ENCODE results near the gene INF2. TPM values are rescaled to one million over a fixed set of nuclear protein-coding genes. Genes with fewer than 3 reads are reported as not detected.
A peak's percentile ranks its signal among the peaks of the same experiment; 100 is the strongest.
"Not testable (repeated sequence)": the region's sequence is repeated elsewhere in the genome, so short reads cannot be mapped to it uniquely, and the experiment has no call there.

The INF2 gene
- total RNA-seq, 3 donors from 2014 or later (not counting 1 experiment from before 2014, with no cell fraction given): 12.7 to 21.9 (median 15.3) TPM

DNA sequence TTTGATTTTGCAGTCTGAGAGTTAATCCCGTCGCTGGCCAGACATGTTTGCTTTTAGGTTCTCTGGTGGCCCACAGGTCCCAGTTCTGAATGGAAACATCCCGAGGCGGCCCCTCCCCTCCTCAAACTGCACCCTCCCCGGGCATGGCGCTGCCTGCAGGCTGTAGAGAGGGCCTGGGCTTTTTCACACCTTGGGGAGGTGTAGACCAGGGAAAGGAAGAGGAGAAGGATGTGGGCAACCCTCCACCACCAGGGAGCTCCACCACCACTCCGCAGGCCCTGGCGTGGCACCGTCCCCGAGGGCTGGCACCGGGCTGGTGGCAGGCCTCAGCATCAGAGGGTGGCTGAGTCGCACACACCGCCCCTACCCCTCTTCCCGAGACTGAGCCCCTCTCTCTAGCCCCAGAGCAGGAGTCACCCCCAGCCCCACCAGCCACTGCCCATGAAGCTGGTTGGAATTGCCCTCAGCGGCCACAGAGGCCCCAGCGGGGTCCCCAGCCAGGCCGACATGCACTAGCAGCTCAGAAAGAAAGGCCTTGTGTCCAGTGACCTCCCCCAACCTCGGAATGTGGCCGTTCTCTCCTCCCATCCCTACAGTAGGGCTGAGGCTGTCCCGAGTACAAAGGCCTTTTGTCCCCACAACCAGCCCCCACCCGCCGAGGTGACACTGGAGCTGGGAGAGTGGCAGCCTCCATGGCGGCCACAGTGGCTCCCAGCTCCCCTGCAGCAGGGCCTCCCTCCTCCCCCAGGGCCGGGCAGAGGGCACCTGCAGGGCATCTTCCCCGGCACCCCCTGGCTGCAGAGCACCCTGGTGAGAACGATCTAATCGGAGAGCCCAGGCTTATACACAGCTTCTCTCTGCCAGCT, 23.5 kb upstream of the INF2 start:
- Mint-ChIP-seq H3K4me3 (peak overlapping the region; percentile 21), H3K27me3 (ENCODE audit: low read depth in 2 of 2) (peaks cover 35% of the 10 kb centered on the region in 2 donors), H3K36me3 (no peaks in the 10 kb centered on the region), H3K27ac (no peak overlapping the region), H3K4me1 (peaks cover 17 to 30% of the 10 kb centered on the region in 2 donors), H3K9me3 (no peaks in the 10 kb centered on the region)
- H3K27me3 ChIP-seq (ENCODE audit: control insufficient read depth, insufficient read depth, low read length): peaks cover 26% of the 10 kb centered on the region
- H3K4me3 ChIP-seq (ENCODE audit: low read length): no peak overlapping the region
- no peaks in the 10 kb centered on the region for H3K36me3 ChIP-seq (ENCODE audit: control insufficient read depth, insufficient read depth, low read length)
- TF ChIP-seq, protein P1, sequence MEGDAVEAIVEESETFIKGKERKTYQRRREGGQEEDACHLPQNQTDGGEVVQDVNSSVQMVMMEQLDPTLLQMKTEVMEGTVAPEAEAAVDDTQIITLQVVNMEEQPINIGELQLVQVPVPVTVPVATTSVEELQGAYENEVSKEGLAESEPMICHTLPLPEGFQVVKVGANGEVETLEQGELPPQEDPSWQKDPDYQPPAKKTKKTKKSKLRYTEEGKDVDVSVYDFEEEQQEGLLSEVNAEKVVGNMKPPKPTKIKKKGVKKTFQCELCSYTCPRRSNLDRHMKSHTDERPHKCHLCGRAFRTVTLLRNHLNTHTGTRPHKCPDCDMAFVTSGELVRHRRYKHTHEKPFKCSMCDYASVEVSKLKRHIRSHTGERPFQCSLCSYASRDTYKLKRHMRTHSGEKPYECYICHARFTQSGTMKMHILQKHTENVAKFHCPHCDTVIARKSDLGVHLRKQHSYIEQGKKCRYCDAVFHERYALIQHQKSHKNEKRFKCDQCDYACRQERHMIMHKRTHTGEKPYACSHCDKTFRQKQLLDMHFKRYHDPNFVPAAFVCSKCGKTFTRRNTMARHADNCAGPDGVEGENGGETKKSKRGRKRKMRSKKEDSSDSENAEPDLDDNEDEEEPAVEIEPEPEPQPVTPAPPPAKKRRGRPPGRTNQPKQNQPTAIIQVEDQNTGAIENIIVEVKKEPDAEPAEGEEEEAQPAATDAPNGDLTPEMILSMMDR (IDR thresholded peaks at IDR 0.05): no peak
- intact Hi-C loops (cut with micrococcal nuclease): no loop called here
- H3K9me3 ChIP-seq (ENCODE audit: control insufficient read depth, insufficient read depth, low read length): no peaks in the 10 kb centered on the region
- ATAC-seq (peak; percentile 71 to 96 (median 87)), DNase-seq (peak in 1 of 2 donors; percentile 71)
- 46% methylated on average over 24 of the region's 27 CpGs for WGBS (ENCODE audit: insufficient coverage)
- peaks cover 19% of the 10 kb centered on the region for H3K4me1 ChIP-seq (ENCODE audit: control insufficient read depth, insufficient read depth, low read length)
- H3K27ac ChIP-seq (ENCODE audit: low read length): no peak overlapping the region

DNA sequence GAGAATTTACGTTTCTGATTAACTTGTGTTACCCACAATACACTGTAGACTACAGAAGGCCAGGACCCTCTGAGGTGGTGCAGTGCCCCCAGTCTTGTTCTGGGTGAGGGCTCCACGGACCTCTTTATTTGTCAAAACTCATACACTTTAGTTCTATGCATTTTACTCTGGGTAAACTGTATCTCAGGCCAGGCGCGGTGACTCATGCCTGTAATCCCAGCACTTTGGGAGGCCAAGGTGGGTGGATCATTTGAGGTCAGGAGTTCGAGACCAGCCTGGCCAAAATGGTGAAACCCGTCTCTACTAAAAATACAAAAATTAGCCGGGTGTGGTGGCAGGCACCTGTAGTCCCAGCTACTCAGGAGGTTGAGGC, 22.9 kb upstream of the INF2 start:
- H3K9me3 ChIP-seq (ENCODE audit: control insufficient read depth, insufficient read depth, low read length); H3K4me3 ChIP-seq (ENCODE audit: low read length); intact Hi-C loops (cut with micrococcal nuclease); H3K9me3 Mint-ChIP-seq; H3K36me3 Mint-ChIP-seq; H3K27ac ChIP-seq (ENCODE audit: low read length); ATAC-seq; H3K4me3 Mint-ChIP-seq; DNase-seq; H3K27ac Mint-ChIP-seq; H3K36me3 ChIP-seq (ENCODE audit: control insufficient read depth, insufficient read depth, low read length): not testable (repeated sequence)
- WGBS (ENCODE audit: insufficient coverage): 85% methylated on average over 5 of the region's 7 CpGs
- Histone ChIP-seq H3K27me3 (ENCODE audit: control insufficient read depth, insufficient read depth, low read length) (peaks cover 26% of the 10 kb centered on the region), H3K4me1 (ENCODE audit: control insufficient read depth, insufficient read depth, low read length) (peaks cover 19% of the 10 kb centered on the region)
- peaks cover 11 to 25% of the 10 kb centered on the region in 2 donors for H3K4me1 Mint-ChIP-seq
- H3K27me3 Mint-ChIP-seq (ENCODE audit: low read depth in 2 of 2): peaks cover 32 to 35% of the 10 kb centered on the region in 2 donors

DNA sequence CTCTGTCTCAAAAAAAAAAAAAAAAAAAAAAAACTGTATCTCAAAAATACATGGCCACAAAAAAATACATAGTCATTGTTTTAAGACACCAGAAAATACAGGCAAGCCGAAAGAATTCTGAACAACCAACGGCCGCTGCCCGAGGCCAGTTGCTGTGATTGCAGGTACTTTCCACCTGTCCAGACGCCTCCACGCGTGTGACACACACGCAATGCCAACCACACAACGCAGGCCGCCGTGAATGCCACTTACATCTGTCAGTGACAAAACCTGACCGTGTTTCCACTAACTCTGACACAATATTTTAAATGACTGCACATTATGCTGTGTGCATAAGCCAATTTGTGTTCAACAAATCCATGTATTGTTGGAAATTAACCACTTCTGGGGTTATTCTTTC, 22.4 kb upstream of the INF2 start:
- Mint-ChIP-seq H3K4me3 (no peak overlapping the region), H3K27me3 (ENCODE audit: low read depth in 2 of 2) (peaks cover 30 to 34% of the 10 kb centered on the region in 2 donors), H3K9me3 (no peaks in the 10 kb centered on the region), H3K36me3 (no peaks in the 10 kb centered on the region), H3K27ac (no peak overlapping the region), H3K4me1 (peaks cover 11 to 25% of the 10 kb centered on the region in 2 donors)
- 87% methylated on average over 12 of the region's 12 CpGs for WGBS (ENCODE audit: insufficient coverage)
- DNase-seq (no peak), ATAC-seq (no peak)
- Histone ChIP-seq H3K9me3 (ENCODE audit: control insufficient read depth, insufficient read depth, low read length) (no peaks in the 10 kb centered on the region), H3K4me3 (ENCODE audit: low read length) (no peak overlapping the region), H3K36me3 (ENCODE audit: control insufficient read depth, insufficient read depth, low read length) (no peaks in the 10 kb centered on the region), H3K27ac (ENCODE audit: low read length) (no peak overlapping the region), H3K27me3 (ENCODE audit: control insufficient read depth, insufficient read depth, low read length) (peaks cover 26% of the 10 kb centered on the region), H3K4me1 (ENCODE audit: control insufficient read depth, insufficient read depth, low read length) (peaks cover 19% of the 10 kb centered on the region)
- TF ChIP-seq, protein P1 (IDR thresholded peaks at IDR 0.05): no peak
- intact Hi-C loops (cut with micrococcal nuclease): no loop called here

DNA sequence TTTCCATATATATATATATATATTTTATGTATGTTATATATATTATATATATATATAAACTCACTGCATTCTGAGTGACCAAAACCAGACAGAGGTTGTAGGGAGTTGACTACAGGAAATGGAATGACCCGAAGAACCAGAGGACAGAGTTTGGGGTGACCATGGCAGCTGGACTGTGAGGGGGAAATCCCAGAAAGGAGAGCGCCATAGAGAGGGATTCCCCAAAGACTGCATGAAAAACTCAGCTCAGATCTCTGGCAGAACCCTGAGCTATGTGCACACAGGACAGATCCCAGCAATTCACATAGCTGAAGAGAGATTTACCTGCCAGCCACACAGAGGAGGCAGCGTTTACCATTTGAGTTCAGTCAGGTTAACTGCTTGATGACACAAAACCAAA, 19.7 kb upstream of the INF2 start:
- Mint-ChIP-seq H3K4me1 (peaks cover 18 to 29% of the 10 kb centered on the region in 2 donors), H3K9me3 (no peaks in the 10 kb centered on the region), H3K27me3 (ENCODE audit: low read depth in 2 of 2) (peaks cover 24 to 33% of the 10 kb centered on the region in 2 donors), H3K4me3 (no peak overlapping the region), H3K36me3 (no peaks in the 10 kb centered on the region), H3K27ac (no peak overlapping the region)
- no peaks in the 10 kb centered on the region for H3K9me3 ChIP-seq (ENCODE audit: control insufficient read depth, insufficient read depth, low read length)
- TF ChIP-seq, protein P1 (IDR thresholded peaks at IDR 0.05): no peak
- ATAC-seq (no peak), DNase-seq (no peak)
- H3K4me3 ChIP-seq (ENCODE audit: low read length): no peak overlapping the region
- peaks cover 20% of the 10 kb centered on the region for H3K27me3 ChIP-seq (ENCODE audit: control insufficient read depth, insufficient read depth, low read length)
- WGBS (ENCODE audit: insufficient coverage): 72% methylated on average over 3 of the region's 3 CpGs
- no peaks in the 10 kb centered on the region for H3K36me3 ChIP-seq (ENCODE audit: control insufficient read depth, insufficient read depth, low read length)
- intact Hi-C loops (cut with micrococcal nuclease): no loop called here
- H3K4me1 ChIP-seq (ENCODE audit: control insufficient read depth, insufficient read depth, low read length): peaks cover 16% of the 10 kb centered on the region
- no peak overlapping the region for H3K27ac ChIP-seq (ENCODE audit: low read length)

DNA sequence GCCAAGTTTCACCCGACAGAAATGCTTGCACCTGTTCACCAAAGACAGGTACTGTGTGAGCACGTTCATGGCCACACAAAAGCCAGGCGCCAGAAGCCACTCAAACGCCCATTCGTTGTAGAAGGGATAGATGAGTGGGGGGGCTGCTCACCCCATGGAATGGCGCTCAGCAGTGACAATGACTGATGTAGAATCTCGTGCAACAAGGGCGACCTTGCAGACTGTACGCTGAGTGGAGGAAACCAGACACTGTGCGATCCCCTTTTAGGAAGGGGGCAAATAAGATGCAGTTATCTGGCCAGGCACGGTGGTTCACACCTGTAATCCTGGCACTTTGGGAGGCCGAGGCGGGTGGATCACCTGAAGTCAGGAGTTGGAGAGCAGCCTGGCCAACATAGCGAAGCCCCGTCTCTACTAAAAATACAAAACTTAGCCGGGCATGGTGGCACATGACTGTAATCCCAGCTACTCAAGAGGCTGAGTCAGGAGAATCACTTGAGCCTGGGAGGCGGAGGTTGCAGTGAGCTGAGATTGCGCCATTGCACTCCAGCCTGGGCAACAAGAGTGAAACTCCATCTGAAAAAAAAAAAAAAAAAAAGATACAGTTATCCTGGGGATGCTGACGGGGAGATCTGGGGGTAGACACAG, 18.0 kb upstream of the INF2 start:
- DNase-seq; H3K36me3 Mint-ChIP-seq; H3K27ac ChIP-seq (ENCODE audit: low read length); H3K4me3 ChIP-seq (ENCODE audit: low read length); ATAC-seq; intact Hi-C loops (cut with micrococcal nuclease); H3K4me1 ChIP-seq (ENCODE audit: control insufficient read depth, insufficient read depth, low read length); H3K9me3 Mint-ChIP-seq; H3K27ac Mint-ChIP-seq; H3K4me3 Mint-ChIP-seq; H3K36me3 ChIP-seq (ENCODE audit: control insufficient read depth, insufficient read depth, low read length); H3K9me3 ChIP-seq (ENCODE audit: control insufficient read depth, insufficient read depth, low read length): not testable (repeated sequence)
- 93% methylated on average over 19 of the region's 19 CpGs for WGBS (ENCODE audit: insufficient coverage)
- peaks cover 6 to 11% of the 10 kb centered on the region in 2 donors for H3K4me1 Mint-ChIP-seq
- H3K27me3 ChIP-seq (ENCODE audit: control insufficient read depth, insufficient read depth, low read length): peaks cover 13% of the 10 kb centered on the region
- H3K27me3 Mint-ChIP-seq (ENCODE audit: low read depth in 2 of 2): peaks cover 24 to 26% of the 10 kb centered on the region in 2 donors
